K562 (cell line): Measurements from ENCODE around the gene ATG10.

ENCODE experiments used
- CTCF ChIP-seq, 3 experiments: IDR thresholded peaks in 2 of 3; conservative IDR thresholded peaks in 1 of 3; 2 replicates each; pipeline ENCODE4 v1.5.1; 2011 to 2012; ENCODE audit warnings: low read length in 3 of 3, mild to moderate bottlenecking in 3 of 3, control low read depth in 2 of 3, improper control_type of control experiment in 1 of 3, inconsistent platforms in 1 of 3, low read depth in 1 of 3, mixed read lengths in 1 of 3, moderate library complexity in 1 of 3; ENCODE audit not compliant: insufficient read depth in 2 of 3
- CUX1 ChIP-seq: fragments of 200-800 bp; sonication (Bioruptor generic); IDR thresholded peaks from 2 replicates; pipeline ENCODE4 v1.6.1; 2016; ENCODE audit warnings: missing genetic modification characterization, missing compliant biosample characterization
- E2F6 ChIP-seq, 2 experiments: IDR thresholded peaks; 2 replicates each; pipeline ENCODE4 v1.6.1; 2011; ENCODE audit warnings: borderline replicate concordance in 1 of 2, control low read depth in 1 of 2, low read depth in 1 of 2, low read length in 1 of 2, mild to moderate bottlenecking in 1 of 2, mixed read lengths in 1 of 2, moderate library complexity in 1 of 2; ENCODE audit not compliant: insufficient read depth in 1 of 2, insufficient read length in 1 of 2, poor library complexity in 1 of 2, severe bottlenecking in 1 of 2; ENCODE audit errors: extremely low read depth in 1 of 2
- GATAD2B ChIP-seq: fragments of 450-650 bp; IDR thresholded peaks from 2 replicates; pipeline ENCODE4 v1.6.1; 2017; ENCODE audit warnings: mild to moderate bottlenecking, borderline replicate concordance
- SMARCC2 ChIP-seq: fragments of 450-650 bp; IDR thresholded peaks from 2 replicates; pipeline ENCODE4 v1.6.1; 2017; ENCODE audit warnings: antibody characterized with exemption, moderate library complexity, mild to moderate bottlenecking, low read depth
- YY1 ChIP-seq, 3 experiments: IDR thresholded peaks; 2 replicates each; pipeline ENCODE4 v1.6.1; 2011; ENCODE audit warnings: low read length in 2 of 3, mild to moderate bottlenecking in 2 of 3, moderate library complexity in 2 of 3, borderline replicate concordance in 1 of 3, control low read depth in 1 of 3, low read depth in 1 of 3; ENCODE audit not compliant: insufficient read depth in 3 of 3, insufficient replicate concordance in 2 of 3, control insufficient read depth in 1 of 3, insufficient read length in 1 of 3; ENCODE audit errors: extremely low read depth in 1 of 3

GRCh38 chr5:82155305-82155704 lies 183.5 kb downstream of the ATG10 start:
- TF ChIP-seq E2F6 (IDR thresholded peaks at IDR 0.05; ENCODE audit: borderline replicate concordance in 1 of 2, extremely low read depth in 1 of 2, insufficient read depth in 1 of 2, insufficient read length in 1 of 2, low read depth in 1 of 2, low read length in 1 of 2, poor library complexity in 1 of 2, severe bottlenecking in 1 of 2) (no peak), CUX1 (CRISPR knock-in tag) (no peak), YY1 (IDR thresholded peaks at IDR 0.05; ENCODE audit: borderline replicate concordance in 1 of 3, control insufficient read depth in 1 of 3, extremely low read depth in 1 of 3, insufficient read depth in 3 of 3, insufficient read length in 1 of 3, insufficient replicate concordance in 2 of 3, low read depth in 1 of 3, low read length in 2 of 3) (no peak), CTCF (IDR thresholded peaks at IDR 0.05 in 2 of 3, conservative IDR thresholded peaks at IDR 0.05 in 1 of 3; ENCODE audit: insufficient read depth in 2 of 3, low read depth in 1 of 3, low read length in 3 of 3) (no peak), GATAD2B (no peak), SMARCC2 (no peak)
